K562 (cell line): ENCODE results near the gene PUS10. TPM values are rescaled to one million over a fixed set of nuclear protein-coding genes. Genes with fewer than 3 reads are reported as not detected.

Experiments
- ATAC-seq: fragments of 200-7000 bp; cut with Tn5 transposase; 3 replicates; pipeline ENCODE4 v1.9.1; 2020; ENCODE audit warnings: moderate library complexity
- BruUV-seq: library from RNA; stranded (reverse); fragments of 400-500 nt; replicated peaks from 2 replicates; lab custom pipeline; 2021; lab: Mats Ljungman, UMichigan
- CTCF ChIA-PET: fragments of 300-600 bp; formaldehyde crosslinking; extraction: SDS; loops from one replicate; lab custom pipeline; 2021; ENCODE audit warnings: low intra/inter-chr PET ratio; lab: Yijun Ruan, JAX
- POLR2A ChIA-PET: fragments of 300-600, 350-650 bp; sonication (Branson Sonifier 250); formaldehyde crosslinking; extraction: SDS; loops from one replicate; lab custom pipeline; 2021; ENCODE audit warnings: antibody characterized with exemption, inconsistent platforms; lab: Yijun Ruan, JAX
- DNase-seq, 4 experiments: peaks; one replicate each; pipeline versions ENCODE4 v3.0.0 to v3.0.0-alpha.2; 2011 to 2018; ENCODE audit warnings: low spot score in 3 of 4, mixed read lengths in 3 of 4; ENCODE audit errors: extremely low read depth in 1 of 4
- FAIRE-seq: peaks from 2 replicates; lab custom pipeline; 2011; peaks lifted over from hg19 to GRCh38; lab: Jason Lieb, UNC
- H2AFZ ChIP-seq: 2 replicates; pipeline ENCODE4 v1.6.0; 2011; ENCODE audit warnings: low read depth, low read length, control low read depth, inconsistent platforms
- H3K27ac ChIP-seq: fragments of 200-600 bp; 3 replicates; pipeline ENCODE4 v1.8.0; 2011; ENCODE audit warnings: low read depth, mild to moderate bottlenecking, control low read depth, inconsistent platforms, low read length, moderate library complexity, mixed read lengths; ENCODE audit errors: extremely low read depth
- H3K27me3 ChIP-seq, 2 experiments: fragments of 300-600 bp in 1 of 2; 2 replicates in 1 of 2; 3 replicates in 1 of 2; pipeline versions ENCODE4 v1.6.0 to v1.8.0; 2011; ENCODE audit warnings: inconsistent platforms in 2 of 2, low read length in 2 of 2, mild to moderate bottlenecking in 1 of 2, mixed read lengths in 1 of 2, moderate library complexity in 1 of 2; ENCODE audit not compliant: control insufficient read depth in 2 of 2, insufficient read depth in 2 of 2
- H3K36me3 ChIP-seq: fragments of 300-600 bp; 3 replicates; pipeline ENCODE4 v1.8.0; 2011; ENCODE audit warnings: mild to moderate bottlenecking, low read length, inconsistent platforms; ENCODE audit not compliant: control insufficient read depth, insufficient read depth
- H3K4me1 ChIP-seq, 2 experiments: fragments of 200-600 bp in 1 of 2; replicated peaks in 1 of 2; 2 replicates in 1 of 2; 3 replicates in 1 of 2; pipeline versions ENCODE4 v1.5.1 to v1.8.0; 2011; ENCODE audit warnings: inconsistent platforms in 2 of 2, low read length in 2 of 2, mild to moderate bottlenecking in 1 of 2, mixed read lengths in 1 of 2, moderate library complexity in 1 of 2; ENCODE audit not compliant: control insufficient read depth in 2 of 2, insufficient read depth in 2 of 2
- H3K4me2 ChIP-seq: 2 replicates; pipeline ENCODE4 v1.6.1; 2011; ENCODE audit warnings: low read length, control low read depth, inconsistent platforms, mixed read lengths; ENCODE audit not compliant: insufficient read depth
- H3K4me3 ChIP-seq: fragments of 200-600 bp; sonication (generic), shearing (Covaris generic); 2 replicates; pipeline ENCODE4 v1.5.1; 2016; ENCODE audit warnings: control low read depth, inconsistent platforms
- H3K79me2 ChIP-seq: fragments of 200-600 bp; 3 replicates; pipeline ENCODE4 v1.8.0; 2011; ENCODE audit warnings: low read length, inconsistent platforms; ENCODE audit not compliant: control insufficient read depth, insufficient read depth
- H3K9ac ChIP-seq, 2 experiments: 2 replicates each; pipeline versions ENCODE4 v1.6.0 to v1.6.1; 2011; ENCODE audit warnings: low read depth in 2 of 2, low read length in 2 of 2, control low read depth in 1 of 2, inconsistent platforms in 1 of 2, mild to moderate bottlenecking in 1 of 2, mixed read lengths in 1 of 2; ENCODE audit not compliant: insufficient read depth in 1 of 2
- H3K9me1 ChIP-seq: one replicate; pipeline ENCODE4 v1.6.0; 2011; ENCODE audit warnings: inconsistent platforms, mild to moderate bottlenecking, low read length, moderate library complexity; ENCODE audit not compliant: control insufficient read depth, insufficient read depth
- H3K9me3 ChIP-seq: replicated peaks from 2 replicates; pipeline ENCODE4 v1.5.1; 2011; ENCODE audit warnings: low read depth, low read length, inconsistent platforms; ENCODE audit not compliant: control insufficient read depth, insufficient read depth
- H4K20me1 ChIP-seq: replicated peaks from 2 replicates; pipeline ENCODE4 v1.6.1; 2011; ENCODE audit warnings: low read length, inconsistent platforms, mixed read lengths; ENCODE audit not compliant: control insufficient read depth, insufficient read depth
- CCNT2 ChIP-seq: IDR thresholded peaks from 2 replicates; pipeline ENCODE4 v1.6.1; 2011; ENCODE audit warnings: borderline replicate concordance, low read depth, mild to moderate bottlenecking, moderate library complexity, mixed read lengths, low read length; ENCODE audit not compliant: insufficient read length; ENCODE audit errors: extremely low read depth
- EP400 ChIP-seq: fragments of 450-650 bp; IDR thresholded peaks from 2 replicates; pipeline ENCODE4 v1.6.1; 2017; ENCODE audit warnings: antibody characterized with exemption, mild to moderate bottlenecking, moderate library complexity
- MTA3 ChIP-seq: fragments of 450-650 bp; formaldehyde crosslinking; IDR thresholded peaks from 2 replicates; pipeline ENCODE4 v1.6.1; 2017; ENCODE audit warnings: mild to moderate bottlenecking, borderline replicate concordance
- RBBP5 ChIP-seq: fragments of 200-600 bp; sonication (generic); IDR thresholded peaks from 2 replicates; pipeline ENCODE4 v1.6.1; 2012; ENCODE audit warnings: borderline replicate concordance, mild to moderate bottlenecking, low read length, control low read depth, inconsistent platforms; ENCODE audit not compliant: insufficient read depth, poor library complexity, severe bottlenecking
- ZFX ChIP-seq: sonication (generic); formaldehyde crosslinking; IDR thresholded peaks from 2 replicates; pipeline ENCODE4 v1.8.0; 2022; ENCODE audit warnings: mild to moderate bottlenecking, missing genetic modification reagents, moderate library complexity
- ZNF212 ChIP-seq: fragments of 450-650 bp; formaldehyde crosslinking; IDR thresholded peaks from 2 replicates; pipeline ENCODE4 v1.4.0; 2020; ENCODE audit warnings: mild to moderate bottlenecking
- ZNF282 ChIP-seq: sonication (generic); formaldehyde crosslinking; IDR thresholded peaks from 2 replicates; pipeline ENCODE4 v1.8.1; 2023; ENCODE audit warnings: missing genetic modification reagents
- ZNF707 ChIP-seq: fragments of 250-450 bp; sonication (Bioruptor Pico); conservative IDR thresholded peaks from 2 replicates; pipeline ENCODE4 v1.8.0; 2022; ENCODE audit warnings: inconsistent platforms, mild to moderate bottlenecking, moderate library complexity
- in situ Hi-C: fragments of 300-500 bp; cut with MboI; formaldehyde crosslinking; loops from 4 replicates; pipeline ENCODE4 v1.15.0; 2018; ENCODE audit warnings: inconsistent platforms, mixed read lengths
- intact Hi-C: fragments of 100-400 bp; cut with micrococcal nuclease; formaldehyde crosslinking; loops from 2 replicates; pipeline ENCODE4 v1.14.2; 2022
- polyA plus RNA-seq, 8 experiments: library from polyadenylated mRNA; depleted of rRNA in 4 of 8; stranded (reverse) in 5 of 8; unstranded in 3 of 8; fragments of >200 nt; fragmentation: Nextera tagmentation in 2 of 8; fragmentation: Illumina TruSeq in 1 of 8; extraction: Ambion mirVana in 2 of 8; extraction: Trizol in 1 of 8; gene quantifications; 2 replicates each; pipeline versions ENCODE4 v1.2.1 to v1.2.3, GENCODE V29; 2011 to 2014; ENCODE audit warnings: inconsistent platforms in 1 of 8, missing spikeins in 1 of 8
- total RNA-seq, 7 experiments: library from RNA; depleted of rRNA in 6 of 7; stranded (reverse); fragments of >200 nt in 6 of 7; fragmentation: Illumina TruSeq in 2 of 7; extraction: Trizol in 2 of 7; gene quantifications; 2 replicates each; pipeline versions ENCODE4 v1.2.1 to v1.2.3, GENCODE V29; 2011 to 2021; ENCODE audit warnings: low replicate concordance in 1 of 7
- TF ChIP-seq, protein P1 (sequence below): sonication (generic); formaldehyde crosslinking; IDR thresholded peaks from 2 replicates; pipeline ENCODE4 v1.8.1; 2023; ENCODE audit warnings: mild to moderate bottlenecking, missing genetic modification reagents
- TF ChIP-seq, protein P2 (sequence below): conservative IDR thresholded peaks from 2 replicates; pipeline ENCODE4 v1.6.1; 2011; ENCODE audit warnings: low read depth, mild to moderate bottlenecking, low read length; ENCODE audit not compliant: control insufficient read depth
- TF ChIP-seq, protein P3 (sequence below): fragments of 450-650 bp; formaldehyde crosslinking; IDR thresholded peaks from 2 replicates; pipeline ENCODE4 v1.4.0; 2022; ENCODE audit warnings: missing genetic modification characterization
- TF ChIP-seq, protein P4 (sequence below): fragments of 250-450 bp; sonication (Bioruptor Pico); IDR thresholded peaks from 2 replicates; pipeline ENCODE4 v1.4.0; 2020; ENCODE audit warnings: mild to moderate bottlenecking
- TF ChIP-seq, protein P5 (sequence below), 2 experiments: fragments of 450-650 bp; IDR thresholded peaks; 2 replicates each; pipeline ENCODE4 v1.6.1; 2016
- TF ChIP-seq, protein P6 (sequence below): sonication (generic); formaldehyde crosslinking; IDR thresholded peaks from 2 replicates; pipeline ENCODE4 v1.8.1; 2022; ENCODE audit warnings: missing genetic modification reagents

The PUS10 gene
- total and polyA plus RNA-seq, 9 of the 15 experiments (the other 6 are each of a cell fraction or from before 2014, with no cell fraction given) = 5.0 to 10.7 (median 7.6) TPM

DNA sequence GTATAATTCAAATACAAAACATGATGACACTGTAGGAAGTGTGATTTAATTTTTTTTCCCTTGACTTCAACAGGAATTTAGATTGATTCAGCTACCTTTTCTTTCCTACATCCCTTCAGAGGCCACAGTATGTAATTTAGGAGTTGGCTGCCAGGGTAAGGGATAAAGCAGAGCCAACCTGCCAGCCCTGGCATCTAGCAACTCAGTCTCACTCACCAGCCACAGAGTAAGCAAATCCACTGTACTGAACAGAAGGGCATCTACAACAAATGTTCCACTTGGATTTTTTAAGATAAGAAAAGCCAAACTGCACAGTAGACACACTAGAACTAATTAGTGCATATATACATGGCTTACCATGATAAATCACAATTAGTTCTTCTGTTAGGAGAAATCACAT, 54.9 kb downstream of the PUS10 start:
- Histone ChIP-seq H3K9ac (no peak overlapping the region), H3K36me3 (no peaks in the 10 kb centered on the region), H3K27ac (no peak overlapping the region), H3K4me3 (no peak overlapping the region), H2AFZ (no peak overlapping the region), H3K9me1 (no peaks in the 10 kb centered on the region), H3K4me1 (no peaks in the 10 kb centered on the region; a peak in 1 of 5 replicates), H3K79me2 (no peaks in the 10 kb centered on the region), H4K20me1 (no peaks in the 10 kb centered on the region), H3K9me3 (no peaks in the 10 kb centered on the region), H3K4me2 (no peak overlapping the region), H3K27me3 (no peaks in the 10 kb centered on the region)
- ChIA-PET CTCF (no interaction called here), POLR2A (no interaction called here)
- in situ Hi-C loops = no loop called here
- BruUV-seq = no TSS peak
- ATAC-seq = no peak
- FAIRE-seq = no peak
- intact Hi-C loops = no loop called here
- no peak for DNase-seq
- no peak for TF ChIP-seq ZNF212 (CRISPR knock-in tag)
- TF ChIP-seq, protein P1, sequence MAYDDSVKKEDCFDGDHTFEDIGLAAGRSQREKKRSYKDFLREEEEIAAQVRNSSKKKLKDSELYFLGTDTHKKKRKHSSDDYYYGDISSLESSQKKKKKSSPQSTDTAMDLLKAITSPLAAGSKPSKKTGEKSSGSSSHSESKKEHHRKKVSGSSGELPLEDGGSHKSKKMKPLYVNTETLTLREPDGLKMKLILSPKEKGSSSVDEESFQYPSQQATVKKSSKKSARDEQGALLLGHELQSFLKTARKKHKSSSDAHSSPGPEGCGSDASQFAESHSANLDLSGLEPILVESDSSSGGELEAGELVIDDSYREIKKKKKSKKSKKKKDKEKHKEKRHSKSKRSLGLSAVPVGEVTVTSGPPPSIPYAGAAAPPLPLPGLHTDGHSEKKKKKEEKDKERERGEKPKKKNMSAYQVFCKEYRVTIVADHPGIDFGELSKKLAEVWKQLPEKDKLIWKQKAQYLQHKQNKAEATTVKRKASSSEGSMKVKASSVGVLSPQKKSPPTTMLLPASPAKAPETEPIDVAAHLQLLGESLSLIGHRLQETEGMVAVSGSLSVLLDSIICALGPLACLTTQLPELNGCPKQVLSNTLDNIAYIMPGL (CRISPR knock-in tag) = no peak
- TF ChIP-seq CCNT2 = no peak
- TF ChIP-seq, protein P2, sequence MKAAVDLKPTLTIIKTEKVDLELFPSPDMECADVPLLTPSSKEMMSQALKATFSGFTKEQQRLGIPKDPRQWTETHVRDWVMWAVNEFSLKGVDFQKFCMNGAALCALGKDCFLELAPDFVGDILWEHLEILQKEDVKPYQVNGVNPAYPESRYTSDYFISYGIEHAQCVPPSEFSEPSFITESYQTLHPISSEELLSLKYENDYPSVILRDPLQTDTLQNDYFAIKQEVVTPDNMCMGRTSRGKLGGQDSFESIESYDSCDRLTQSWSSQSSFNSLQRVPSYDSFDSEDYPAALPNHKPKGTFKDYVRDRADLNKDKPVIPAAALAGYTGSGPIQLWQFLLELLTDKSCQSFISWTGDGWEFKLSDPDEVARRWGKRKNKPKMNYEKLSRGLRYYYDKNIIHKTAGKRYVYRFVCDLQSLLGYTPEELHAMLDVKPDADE = no peak
- no peak for TF ChIP-seq ZFX (CRISPR knock-in tag)
- TF ChIP-seq RBBP5 = no peak
- TF ChIP-seq, protein P3, sequence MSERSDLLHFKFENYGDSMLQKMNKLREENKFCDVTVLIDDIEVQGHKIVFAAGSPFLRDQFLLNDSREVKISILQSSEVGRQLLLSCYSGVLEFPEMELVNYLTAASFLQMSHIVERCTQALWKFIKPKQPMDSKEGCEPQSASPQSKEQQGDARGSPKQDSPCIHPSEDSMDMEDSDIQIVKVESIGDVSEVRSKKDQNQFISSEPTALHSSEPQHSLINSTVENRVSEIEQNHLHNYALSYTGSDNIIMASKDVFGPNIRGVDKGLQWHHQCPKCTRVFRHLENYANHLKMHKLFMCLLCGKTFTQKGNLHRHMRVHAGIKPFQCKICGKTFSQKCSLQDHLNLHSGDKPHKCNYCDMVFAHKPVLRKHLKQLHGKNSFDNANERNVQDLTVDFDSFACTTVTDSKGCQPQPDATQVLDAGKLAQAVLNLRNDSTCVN (CRISPR knock-in tag) = no peak
- TF ChIP-seq ZNF282 (CRISPR knock-in tag) = no peak
- no peak for TF ChIP-seq MTA3
- no peak for TF ChIP-seq EP400
- TF ChIP-seq, protein P4, sequence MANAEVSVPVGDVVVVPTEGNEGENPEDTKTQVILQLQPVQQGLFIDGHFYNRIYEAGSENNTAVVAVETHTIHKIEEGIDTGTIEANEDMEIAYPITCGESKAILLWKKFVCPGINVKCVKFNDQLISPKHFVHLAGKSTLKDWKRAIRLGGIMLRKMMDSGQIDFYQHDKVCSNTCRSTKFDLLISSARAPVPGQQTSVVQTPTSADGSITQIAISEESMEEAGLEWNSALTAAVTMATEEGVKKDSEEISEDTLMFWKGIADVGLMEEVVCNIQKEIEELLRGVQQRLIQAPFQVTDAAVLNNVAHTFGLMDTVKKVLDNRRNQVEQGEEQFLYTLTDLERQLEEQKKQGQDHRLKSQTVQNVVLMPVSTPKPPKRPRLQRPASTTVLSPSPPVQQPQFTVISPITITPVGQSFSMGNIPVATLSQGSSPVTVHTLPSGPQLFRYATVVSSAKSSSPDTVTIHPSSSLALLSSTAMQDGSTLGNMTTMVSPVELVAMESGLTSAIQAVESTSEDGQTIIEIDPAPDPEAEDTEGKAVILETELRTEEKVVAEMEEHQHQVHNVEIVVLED (CRISPR knock-in tag) = no peak
- TF ChIP-seq, protein P5, sequence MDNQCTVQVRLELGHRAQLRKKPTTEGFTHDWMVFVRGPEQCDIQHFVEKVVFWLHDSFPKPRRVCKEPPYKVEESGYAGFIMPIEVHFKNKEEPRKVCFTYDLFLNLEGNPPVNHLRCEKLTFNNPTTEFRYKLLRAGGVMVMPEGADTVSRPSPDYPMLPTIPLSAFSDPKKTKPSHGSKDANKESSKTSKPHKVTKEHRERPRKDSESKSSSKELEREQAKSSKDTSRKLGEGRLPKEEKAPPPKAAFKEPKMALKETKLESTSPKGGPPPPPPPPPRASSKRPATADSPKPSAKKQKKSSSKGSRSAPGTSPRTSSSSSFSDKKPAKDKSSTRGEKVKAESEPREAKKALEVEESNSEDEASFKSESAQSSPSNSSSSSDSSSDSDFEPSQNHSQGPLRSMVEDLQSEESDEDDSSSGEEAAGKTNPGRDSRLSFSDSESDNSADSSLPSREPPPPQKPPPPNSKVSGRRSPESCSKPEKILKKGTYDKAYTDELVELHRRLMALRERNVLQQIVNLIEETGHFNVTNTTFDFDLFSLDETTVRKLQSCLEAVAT (IDR thresholded peaks at IDR 0.05) = no peak
- no peak for TF ChIP-seq ZNF707 (CRISPR knock-in tag)
- TF ChIP-seq, protein P6, sequence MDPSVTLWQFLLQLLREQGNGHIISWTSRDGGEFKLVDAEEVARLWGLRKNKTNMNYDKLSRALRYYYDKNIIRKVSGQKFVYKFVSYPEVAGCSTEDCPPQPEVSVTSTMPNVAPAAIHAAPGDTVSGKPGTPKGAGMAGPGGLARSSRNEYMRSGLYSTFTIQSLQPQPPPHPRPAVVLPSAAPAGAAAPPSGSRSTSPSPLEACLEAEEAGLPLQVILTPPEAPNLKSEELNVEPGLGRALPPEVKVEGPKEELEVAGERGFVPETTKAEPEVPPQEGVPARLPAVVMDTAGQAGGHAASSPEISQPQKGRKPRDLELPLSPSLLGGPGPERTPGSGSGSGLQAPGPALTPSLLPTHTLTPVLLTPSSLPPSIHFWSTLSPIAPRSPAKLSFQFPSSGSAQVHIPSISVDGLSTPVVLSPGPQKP (CRISPR knock-in tag) = no peak
